ENCODE measurements around the gene TOE1.

- TF ChIP-seq CTCF (IDR thresholded peaks at IDR 0.05), result no peak
- no peak for TF ChIP-seq POLR2A (IDR thresholded peaks at IDR 0.05)
Observed at GRCh38 chr1:45356186-45356585, 16.2 kb downstream of the TOE1 start.

Data from adrenal gland (tissue), 5 donors.